ENCODE data around the gene CLEC4M.
A peak's percentile ranks its signal among the peaks of the same experiment; 100 is the strongest.

CLEC4M gene

GRCh38 chr19:7793493-7793892 lies 30.4 kb downstream of the CLEC4M start:
- no peaks in the 10 kb centered on the region for H3K36me3 Mint-ChIP-seq (ENCODE audit: low read depth)
- no peak for TF ChIP-seq CTCF (IDR thresholded peaks at IDR 0.05; ENCODE audit: unreplicated experiment in 3 of 3)

GRCh38 chr19:7795555-7796161 lies 32.6 kb downstream of the CLEC4M start:
- H3K9me3 Mint-ChIP-seq, result no peaks in the 10 kb centered on the region
- H3K36me3 Mint-ChIP-seq (ENCODE audit: low read depth), result no peaks in the 10 kb centered on the region
- peaks cover 17% of the 10 kb centered on the region for H3K4me1 Mint-ChIP-seq
- H3K27ac Mint-ChIP-seq, result no peak overlapping the region
- peaks cover 69% of the 10 kb centered on the region for H3K27me3 Mint-ChIP-seq (ENCODE audit: low read depth)
- no peak for TF ChIP-seq CTCF (IDR thresholded peaks at IDR 0.05; ENCODE audit: unreplicated experiment in 3 of 3)
- no peak overlapping the region for H3K4me3 Mint-ChIP-seq

More at GRCh38 chr19:7793493-7793892, 30.4 kb downstream of the CLEC4M start:
- Mint-ChIP-seq H3K27me3 (ENCODE audit: low read depth) (peaks cover 68% of the 10 kb centered on the region), H3K4me1 (peaks cover 10% of the 10 kb centered on the region), H3K27ac (no peak overlapping the region), H3K4me3 (no peak overlapping the region), H3K9me3 (no peaks in the 10 kb centered on the region)

- Mint-ChIP-seq H3K27me3 (ENCODE audit: low read depth) (peaks cover 48% of the 10 kb centered on the region), H3K4me1 (peaks cover 7% of the 10 kb centered on the region), H3K9me3 (peaks cover 13% of the 10 kb centered on the region), H3K4me3 (peak overlapping the region; percentile 62 to 79 (median 66)), H3K27ac (peak overlapping the region; percentile 5 to 49 (median 18)), H3K36me3 (ENCODE audit: low read depth) (no peaks in the 10 kb centered on the region)
- TF ChIP-seq CTCF (IDR thresholded peaks at IDR 0.05; ENCODE audit: unreplicated experiment in 3 of 3), result peak; percentile 52 to 70 (median 65)
Observed at GRCh38 chr19:7799640-7800355, 36.8 kb downstream of the CLEC4M start.

- no peak for TF ChIP-seq CTCF (IDR thresholded peaks at IDR 0.05; ENCODE audit: unreplicated experiment in 3 of 3)
- Mint-ChIP-seq H3K4me1 (peaks cover 7% of the 10 kb centered on the region), H3K4me3 (no peak overlapping the region), H3K27ac (no peak overlapping the region), H3K9me3 (peaks cover 13% of the 10 kb centered on the region), H3K27me3 (ENCODE audit: low read depth) (peaks cover 42% of the 10 kb centered on the region), H3K36me3 (ENCODE audit: low read depth) (no peaks in the 10 kb centered on the region)
Observed at GRCh38 chr19:7801020-7801570, 38.1 kb downstream of the CLEC4M start.

GRCh38 chr19:7806234-7806633 lies 43.2 kb downstream of the CLEC4M start:
- H3K9me3 Mint-ChIP-seq, result peaks cover 15% of the 10 kb centered on the region
- TF ChIP-seq CTCF (IDR thresholded peaks at IDR 0.05; ENCODE audit: unreplicated experiment in 3 of 3), result no peak
- H3K4me1 Mint-ChIP-seq, result no peaks in the 10 kb centered on the region
- H3K4me3 Mint-ChIP-seq, result peak overlapping the region in 1 of 3 experiments; percentile 32
- H3K36me3 Mint-ChIP-seq (ENCODE audit: low read depth), result no peaks in the 10 kb centered on the region
- no peak overlapping the region for H3K27ac Mint-ChIP-seq
- no peaks in the 10 kb centered on the region for H3K27me3 Mint-ChIP-seq (ENCODE audit: low read depth)
